ENCODE measurements around the gene LATS2.

The LATS2 gene

GRCh38 chr13:20990910-20991525 lies 70.4 kb downstream of the LATS2 start:
- TF ChIP-seq POU6F1 (CRISPR knock-in tag; IDR thresholded peaks at IDR 0.05; ENCODE audit: borderline replicate concordance, low read depth) = no peak
- no peak for TF ChIP-seq RARB (CRISPR knock-in tag; IDR thresholded peaks at IDR 0.05)
- TF ChIP-seq CSRNP3 (CRISPR knock-in tag; IDR thresholded peaks at IDR 0.05) = no peak
- no peak for TF ChIP-seq TSHZ2 (CRISPR knock-in tag; IDR thresholded peaks at IDR 0.05)
- TF ChIP-seq ESRRG (CRISPR knock-in tag; IDR thresholded peaks at IDR 0.05) = no peak
- no peak for TF ChIP-seq ARNTL (CRISPR knock-in tag; IDR thresholded peaks at IDR 0.05; ENCODE audit: borderline replicate concordance, low read depth)
- no peak for TF ChIP-seq CSDC2 (CRISPR knock-in tag; IDR thresholded peaks at IDR 0.05)
- no peak for TF ChIP-seq TCF4 (CRISPR knock-in tag; IDR thresholded peaks at IDR 0.05; ENCODE audit: borderline replicate concordance)
- TF ChIP-seq ZFP3 (CRISPR knock-in tag; IDR thresholded peaks at IDR 0.05) = no peak
- no peak for TF ChIP-seq OSR1 (CRISPR knock-in tag; IDR thresholded peaks at IDR 0.05)
- no peak for TF ChIP-seq ZNF8 (CRISPR knock-in tag; IDR thresholded peaks at IDR 0.05)
- no peak for TF ChIP-seq SNAI2 (CRISPR knock-in tag; IDR thresholded peaks at IDR 0.05)
- TF ChIP-seq TOX (CRISPR knock-in tag; IDR thresholded peaks at IDR 0.05; ENCODE audit: borderline replicate concordance) = no peak
- no peak for TF ChIP-seq PATZ1 (CRISPR knock-in tag; IDR thresholded peaks at IDR 0.05; ENCODE audit: borderline replicate concordance)
- TF ChIP-seq ZFP30 (CRISPR knock-in tag; IDR thresholded peaks at IDR 0.05) = no peak
- TF ChIP-seq ISL1 (CRISPR knock-in tag; IDR thresholded peaks at IDR 0.05) = no peak
- no peak for TF ChIP-seq ZNF70 (CRISPR knock-in tag; IDR thresholded peaks at IDR 0.05)
- no peak for TF ChIP-seq PPARA (CRISPR knock-in tag; IDR thresholded peaks at IDR 0.05; ENCODE audit: borderline replicate concordance)

GRCh38 chr13:20989656-20990321 lies 71.6 kb downstream of the LATS2 start:
- ATAC-seq = no peak
- TF ChIP-seq CSDC2 (CRISPR knock-in tag; IDR thresholded peaks at IDR 0.05) (no peak), RARB (CRISPR knock-in tag; IDR thresholded peaks at IDR 0.05) (no peak), CREB5 (CRISPR knock-in tag; IDR thresholded peaks at IDR 0.05; ENCODE audit: low read depth) (no peak), ISL1 (CRISPR knock-in tag; IDR thresholded peaks at IDR 0.05) (no peak), ZFP30 (CRISPR knock-in tag; IDR thresholded peaks at IDR 0.05) (no peak), ZNF70 (CRISPR knock-in tag; IDR thresholded peaks at IDR 0.05) (no peak), TSHZ2 (CRISPR knock-in tag; IDR thresholded peaks at IDR 0.05) (no peak)

More at GRCh38 chr13:20990910-20991525, 70.4 kb downstream of the LATS2 start:
- ATAC-seq = no peak

Measured in SK-N-SH treated with all-trans-retinoic acid at 6 μM for 48 hours (cell line).